ENCODE data around the gene GCN1. TPM values are rescaled to one million over a fixed set of nuclear protein-coding genes. Genes with fewer than 3 reads are reported as not detected.

The GCN1 gene
- polyA plus RNA-seq, 1 donor, result 62.9 TPM

DNA sequence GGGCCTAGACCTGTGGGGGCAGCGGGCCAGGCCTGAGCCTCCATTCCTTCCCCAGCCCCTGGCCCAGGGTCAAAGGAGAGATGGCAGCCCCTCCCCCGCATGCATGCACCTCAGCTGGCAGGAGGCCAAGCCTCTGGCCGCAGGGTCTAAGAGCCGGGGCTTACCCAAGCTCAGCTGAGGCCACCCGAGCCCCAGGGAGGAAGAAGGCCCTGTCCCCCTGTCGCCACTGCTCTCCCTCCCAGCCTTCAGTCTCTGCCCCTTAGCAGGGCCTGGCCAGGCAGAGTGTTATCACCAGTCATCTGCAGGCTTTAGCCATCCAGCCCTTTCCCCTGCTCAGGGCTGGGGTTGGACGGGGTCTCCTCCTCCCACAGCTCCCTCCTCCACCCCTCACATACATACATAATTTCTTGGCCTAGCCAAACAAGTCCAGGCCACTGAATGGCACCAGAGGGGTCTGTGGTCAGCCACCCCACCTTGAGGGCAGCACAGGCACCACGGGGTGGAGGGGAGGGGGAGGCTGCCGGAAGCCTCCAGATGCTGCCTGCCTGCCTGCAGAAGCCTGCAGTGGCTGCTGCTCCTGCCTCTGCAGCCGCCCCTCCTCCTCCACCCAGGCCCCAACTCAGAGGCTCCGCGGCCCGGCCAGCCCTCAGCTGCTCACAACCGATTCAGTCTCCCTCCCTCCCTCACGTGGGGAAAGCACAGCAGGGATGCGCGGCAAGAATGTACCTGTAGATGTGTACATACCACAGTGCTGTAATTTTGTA, 100.7 kb downstream of the GCN1 start:
- DNase-seq, result no peak

- no peak for DNase-seq
Measured at GRCh38 chr12:120093336-120093591, 101.3 kb downstream of the GCN1 start.

GRCh38 chr12:120092551-120093335, 101.8 kb downstream of the GCN1 start:
- DNase-seq, result no peak

GRCh38 chr12:120091371-120092090, 103.0 kb downstream of the GCN1 start:
- DNase-seq, result no peak

DNA sequence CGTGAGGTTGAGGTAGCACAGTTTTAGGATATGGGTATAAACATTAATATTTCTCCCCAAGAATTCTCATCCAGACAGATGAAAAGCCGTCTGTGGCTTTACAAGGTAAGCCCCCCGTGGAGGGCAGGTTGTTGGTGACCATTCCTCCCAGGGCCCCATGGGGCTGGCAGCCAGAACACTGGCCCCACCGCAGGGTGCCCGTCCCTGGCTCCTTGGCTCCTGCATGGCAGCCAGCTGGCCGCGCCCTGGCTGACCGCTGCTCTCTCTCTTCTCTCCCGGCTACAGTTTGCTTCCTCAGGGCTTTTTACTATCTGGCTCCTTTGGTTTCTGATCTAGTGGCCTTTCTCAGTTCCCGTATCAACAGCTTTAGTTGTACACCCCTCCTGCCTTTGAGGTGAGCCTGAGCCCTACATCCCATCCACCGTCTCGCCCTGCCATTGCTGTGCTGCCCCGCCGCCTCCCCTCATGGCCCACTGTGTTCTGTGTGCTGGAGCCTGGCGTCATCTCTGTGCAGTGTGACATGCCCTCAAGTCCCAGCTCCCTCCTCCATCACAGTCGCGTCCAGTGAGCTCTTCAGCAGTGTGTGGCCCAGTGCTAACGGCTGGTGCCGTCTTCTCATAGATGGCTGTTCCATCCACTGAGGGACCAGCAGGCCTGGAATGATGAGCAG, 103.8 kb downstream of the GCN1 start:
- DNase-seq, result no peak

DNA sequence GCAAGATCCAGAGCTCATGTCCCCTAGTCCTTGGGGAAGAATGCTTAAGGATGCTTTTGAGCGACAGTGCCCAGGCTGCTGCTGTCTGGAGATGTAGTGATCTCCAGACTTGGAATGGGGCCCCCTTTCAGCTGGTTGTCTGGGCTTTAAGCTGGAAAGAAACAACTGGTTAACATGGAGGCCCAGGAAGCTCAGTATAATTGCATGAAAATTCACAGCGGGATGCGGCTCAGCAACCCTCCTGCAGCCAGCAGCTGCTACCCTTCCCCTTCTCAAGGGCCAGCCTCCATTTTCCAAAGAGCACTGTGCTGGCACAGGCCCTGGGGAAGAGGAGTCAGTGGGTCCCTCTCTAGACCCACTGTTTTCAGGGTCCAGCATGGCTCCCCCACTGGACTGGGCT, 104.3 kb downstream of the GCN1 start:
- no peak for DNase-seq

DNA sequence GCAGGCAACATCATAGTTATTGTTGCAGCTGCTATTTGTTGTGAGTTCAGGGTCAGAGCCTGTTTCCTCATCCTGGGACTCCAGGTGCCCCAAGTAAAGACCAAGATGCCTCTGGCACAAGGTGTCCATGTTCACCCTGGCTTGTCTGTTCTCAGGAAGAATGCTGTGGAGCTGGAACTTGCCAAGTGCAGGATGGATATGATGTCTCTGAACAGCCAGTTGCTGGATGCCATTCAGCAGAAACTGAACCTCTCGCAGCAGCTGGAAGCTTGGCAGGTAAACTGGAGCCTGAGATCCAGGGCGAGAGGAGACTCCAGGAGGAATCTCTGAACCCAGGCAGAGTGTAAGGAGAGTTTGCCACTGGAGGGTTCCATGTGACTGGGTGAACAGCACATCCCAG, 104.7 kb downstream of the GCN1 start:
- DNase-seq, result no peak

DNA sequence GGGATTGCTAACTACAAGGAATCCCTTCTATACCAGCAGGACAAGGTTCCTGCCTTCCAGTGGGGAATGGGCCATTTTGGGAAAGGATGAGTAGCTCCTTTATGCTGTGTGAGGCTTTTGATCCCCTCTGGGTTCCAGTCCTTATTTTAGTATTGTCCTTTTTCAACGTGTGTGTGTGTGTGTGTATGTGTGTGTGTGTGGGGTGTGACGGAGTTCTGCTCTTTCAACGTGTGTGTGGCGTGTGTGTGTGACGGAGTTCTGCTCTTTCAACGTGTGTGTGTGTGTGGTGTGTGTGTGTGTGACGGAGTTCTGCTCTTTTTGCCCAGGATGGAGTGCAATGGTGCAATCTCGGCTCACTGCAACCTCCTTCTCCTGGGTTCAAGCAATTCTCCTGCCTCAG, 105.4 kb downstream of the GCN1 start:
- no peak for DNase-seq

GRCh38 chr12:120086801-120087621, 107.5 kb downstream of the GCN1 start:
- DNase-seq, result peak; percentile 97

DNA sequence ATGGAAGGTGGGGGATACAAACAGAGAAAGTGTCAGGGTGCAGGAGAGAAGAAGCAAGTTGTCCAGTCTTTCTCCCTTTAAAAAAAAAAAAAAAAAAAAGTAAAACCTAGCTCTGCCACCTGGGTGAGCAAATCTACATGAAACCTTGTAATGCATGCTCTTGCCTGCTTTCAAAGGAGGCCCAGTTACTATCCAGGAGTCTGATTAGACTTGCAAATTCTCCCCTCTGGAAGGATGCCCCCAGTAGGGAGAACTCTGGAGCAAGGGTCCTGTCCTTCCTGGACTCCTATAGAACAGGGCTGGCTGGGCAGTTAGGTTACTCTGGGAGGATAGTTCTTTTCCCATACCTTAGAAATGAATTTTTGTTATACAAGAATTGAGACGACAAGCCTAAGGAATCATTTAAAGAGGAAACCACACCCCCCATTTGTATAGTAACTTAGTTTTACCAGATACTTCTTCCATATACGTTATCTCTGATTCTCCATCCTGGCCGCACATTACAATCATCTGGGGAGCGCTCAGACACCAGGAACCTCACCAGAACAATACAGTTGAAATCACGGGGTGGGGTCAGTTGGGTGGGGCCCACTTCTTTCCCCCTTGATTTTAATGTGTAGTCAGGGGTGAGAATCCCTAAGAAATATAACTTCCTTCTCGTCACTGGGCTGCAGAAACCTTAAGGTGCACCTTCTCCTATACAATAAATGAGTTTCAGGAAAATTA, 108.4 kb downstream of the GCN1 start:
- DNase-seq, result no peak

- DNase-seq, result no peak
Measured at GRCh38 chr12:120081641-120082040, 112.9 kb downstream of the GCN1 start.

DNA sequence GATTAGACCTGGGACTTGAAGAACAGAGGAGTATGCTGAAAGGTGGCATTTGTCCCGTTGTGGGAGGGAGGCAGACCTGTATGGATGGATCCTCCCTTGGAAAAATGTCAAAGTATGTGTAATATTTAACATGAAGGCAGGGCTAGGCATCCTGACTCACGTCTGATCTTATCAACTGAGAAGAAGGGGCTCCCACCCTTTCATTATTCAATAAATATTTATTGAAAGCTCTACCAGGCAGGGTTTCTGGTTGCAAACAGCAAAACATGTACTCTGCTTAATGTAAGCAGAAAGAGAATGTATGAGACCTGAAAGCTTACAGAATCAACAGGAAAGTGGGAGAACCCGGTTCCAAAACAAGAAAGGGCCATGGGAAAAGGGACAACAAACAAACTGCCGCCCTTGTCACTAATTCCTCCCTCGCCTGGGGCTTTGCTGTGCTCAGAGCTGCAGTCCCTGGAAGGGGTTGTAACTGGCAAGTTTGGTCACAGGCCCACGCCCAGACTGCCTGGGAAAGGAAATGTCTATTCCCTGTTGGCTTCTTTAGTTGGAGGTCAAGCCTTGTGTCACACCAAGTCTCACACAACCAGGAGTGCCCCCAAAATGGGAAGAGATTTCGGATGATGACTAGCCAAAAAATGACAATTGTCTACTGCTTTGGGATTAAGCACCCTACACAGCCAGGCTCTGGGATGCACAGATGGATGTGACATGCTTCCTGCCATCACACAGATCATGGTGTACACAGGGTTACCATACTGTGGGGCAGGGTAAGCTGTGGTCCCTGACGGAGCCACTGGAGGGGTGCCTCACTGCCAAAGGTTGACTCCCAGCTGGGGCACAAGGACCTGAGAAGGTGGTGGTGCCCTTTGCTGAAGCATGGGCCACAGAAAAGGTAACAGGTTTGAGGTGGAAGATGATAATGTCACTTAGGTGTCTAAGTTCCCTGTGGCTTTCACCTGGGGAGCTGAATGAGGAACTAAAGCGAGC, 114.8 kb downstream of the GCN1 start:
- no peak for DNase-seq

- DNase-seq, result no peak
Measured at GRCh38 chr12:120078868-120079267, 115.6 kb downstream of the GCN1 start.

DNA sequence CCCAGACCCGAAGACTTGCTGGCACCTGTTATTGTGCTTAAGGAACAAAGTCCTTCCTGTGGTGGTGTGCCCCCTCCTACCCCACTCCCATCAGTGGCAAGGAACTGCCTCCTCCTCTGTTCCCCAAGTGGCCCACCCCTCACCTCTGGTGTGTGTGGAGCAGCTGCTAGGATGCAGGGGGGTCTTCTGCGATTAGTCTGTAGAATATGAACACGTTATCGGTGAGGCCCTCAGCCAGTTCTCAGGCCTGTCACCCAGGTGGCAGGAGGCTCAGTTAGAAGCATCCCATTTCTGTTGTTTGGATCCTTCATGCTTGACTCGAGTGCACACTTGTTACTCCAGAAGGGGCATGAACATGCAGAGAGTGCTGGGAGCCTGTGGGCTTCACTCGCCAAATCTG, 117.3 kb downstream of the GCN1 start:
- DNase-seq, result no peak

Other genes starting within 250 kb of the GCN1 start
- 37.8 TPM for gene BICDL1, start 205.5 kb downstream of the GCN1 start, polyA plus RNA-seq (ENCODE audit: insufficient read length)
- 37.0 TPM for gene RAB35, start 78.0 kb downstream of the GCN1 start, polyA plus RNA-seq (ENCODE audit: insufficient read length)
- gene RPLP0, start 6.4 kb upstream of the GCN1 start, polyA plus RNA-seq (ENCODE audit: insufficient read length), result 2,498 TPM
- gene PXN, start 71.0 kb upstream of the GCN1 start, polyA plus RNA-seq (ENCODE audit: insufficient read length), result 59.8 TPM
- gene RNU4-2, start 97.2 kb upstream of the GCN1 start, polyA plus RNA-seq (ENCODE audit: insufficient read length), result not detected
- not detected for gene RNU4-1, start 98.5 kb upstream of the GCN1 start, polyA plus RNA-seq (ENCODE audit: insufficient read length)
- gene SIRT4, start 107.6 kb upstream of the GCN1 start, polyA plus RNA-seq (ENCODE audit: insufficient read length), result 3.3 TPM
- 0.27 TPM for gene PLA2G1B, start 133.1 kb upstream of the GCN1 start, polyA plus RNA-seq (ENCODE audit: insufficient read length)
- gene MSI1, start 174.4 kb upstream of the GCN1 start, polyA plus RNA-seq (ENCODE audit: insufficient read length), result 26.5 TPM
- 260 TPM for gene COX6A1, start 243.4 kb upstream of the GCN1 start, polyA plus RNA-seq (ENCODE audit: insufficient read length)